Liver (tissue), 9 donors: Measurements from ENCODE around the gene PLCB2. TPM values are rescaled to one million over a fixed set of nuclear protein-coding genes. Genes with fewer than 3 reads are reported as not detected.

Experiments
- DNase-seq: peaks from one replicate; pipeline ENCODE4 v3.0.0-alpha.2; 2017; ENCODE audit warnings: low spot score
- H3K27ac ChIP-seq, 2 donors: one replicate each; pipeline ENCODE4 v1.7.0; 2013; ENCODE audit warnings: inconsistent platforms in 2 of 2, low read length in 2 of 2, control low read depth in 1 of 2, low read depth in 1 of 2, mild to moderate bottlenecking in 1 of 2
- H3K27me3 ChIP-seq, 4 donors: one replicate each; pipeline versions ENCODE4 v1.6.1 to v1.7.0; 2013; ENCODE audit warnings: low read length in 3 of 4, inconsistent platforms in 1 of 4, mild to moderate bottlenecking in 1 of 4, moderate library complexity in 1 of 4; ENCODE audit not compliant: control insufficient read depth in 4 of 4, insufficient read depth in 4 of 4
- H3K36me3 ChIP-seq, 4 donors: one replicate each; pipeline versions ENCODE4 v1.6.1 to v1.7.0; 2013; ENCODE audit warnings: low read length in 3 of 4, mild to moderate bottlenecking in 3 of 4, low read depth in 1 of 4, moderate library complexity in 1 of 4; ENCODE audit not compliant: control insufficient read depth in 4 of 4, insufficient read depth in 3 of 4
- H3K4me1 ChIP-seq, 4 donors: one replicate each; pipeline versions ENCODE4 v1.6.1 to v1.7.0; 2013; ENCODE audit warnings: low read length in 3 of 4, mild to moderate bottlenecking in 3 of 4, moderate library complexity in 1 of 4; ENCODE audit not compliant: control insufficient read depth in 4 of 4, insufficient read depth in 4 of 4
- H3K4me3 ChIP-seq, 3 donors: one replicate each; pipeline versions ENCODE4 v1.6.1 to v1.7.0; 2013; ENCODE audit warnings: low read length in 3 of 3, control low read depth in 1 of 3, low read depth in 1 of 3, mild to moderate bottlenecking in 1 of 3
- H3K9ac ChIP-seq, 2 donors: one replicate each; pipeline ENCODE4 v1.7.0; 2013; ENCODE audit warnings: low read length in 2 of 2, mild to moderate bottlenecking in 2 of 2, moderate library complexity in 2 of 2, control low read depth in 1 of 2, low read depth in 1 of 2
- H3K9me3 ChIP-seq, 4 donors: one replicate each; pipeline versions ENCODE4 v1.6.1 to v1.7.0; 2013; ENCODE audit warnings: low read length in 3 of 4; ENCODE audit not compliant: control insufficient read depth in 4 of 4
- ATF3 ChIP-seq: IDR thresholded peaks from 2 replicates; pipeline ENCODE4 v1.6.1; 2016; ENCODE audit warnings: antibody characterized with exemption
- EGR1 ChIP-seq, 2 donors: IDR thresholded peaks; 2 replicates each; pipeline ENCODE4 v1.6.1; 2016 to 2018; ENCODE audit warnings: antibody characterized with exemption in 2 of 2, low read depth in 2 of 2
- FOXA2 ChIP-seq: IDR thresholded peaks from 2 replicates; pipeline ENCODE4 v1.6.1; 2016; ENCODE audit warnings: antibody characterized with exemption
- GABPA ChIP-seq, 2 donors: IDR thresholded peaks in 1 of 2; conservative IDR thresholded peaks in 1 of 2; 2 replicates each; pipeline ENCODE4 v1.6.1; 2016; ENCODE audit warnings: antibody characterized with exemption in 2 of 2, mild to moderate bottlenecking in 1 of 2, moderate library complexity in 1 of 2
- HNF4G ChIP-seq: IDR thresholded peaks from 2 replicates; pipeline ENCODE4 v1.6.1; 2016; ENCODE audit warnings: antibody characterized with exemption
- JUND ChIP-seq, 2 donors: IDR thresholded peaks; 2 replicates each; pipeline ENCODE4 v1.6.1; 2016; ENCODE audit warnings: antibody characterized with exemption in 2 of 2
- NR2F2 ChIP-seq: IDR thresholded peaks from 2 replicates; pipeline ENCODE4 v1.6.1; 2016; ENCODE audit warnings: antibody characterized with exemption
- RAD21 ChIP-seq, 2 donors: IDR thresholded peaks; 2 replicates each; pipeline ENCODE4 v1.6.1; 2016; ENCODE audit warnings: antibody characterized with exemption in 2 of 2, mild to moderate bottlenecking in 2 of 2
- SP1 ChIP-seq: IDR thresholded peaks from 2 replicates; pipeline ENCODE4 v1.6.1; 2018; ENCODE audit warnings: antibody characterized with exemption, mild to moderate bottlenecking
- YY1 ChIP-seq: IDR thresholded peaks from 2 replicates; pipeline ENCODE4 v1.6.1; 2016; ENCODE audit warnings: antibody characterized with exemption, mild to moderate bottlenecking
- WGBS: extraction: QIAGEN DNeasy Blood & Tissue Kit; methylation state at CpG from one replicate; pipeline ENCODE4 v1.1.7; 2013; 5-methylcytosine and 5-hydroxymethylcytosine counted together
- polyA plus RNA-seq, 2 donors: library from polyadenylated mRNA; stranded (reverse) in 1 of 2; unstranded in 1 of 2; fragments of 200-250 nt in 1 of 2; fragments of >200 nt in 1 of 2; fragmentation: Nextera tagmentation in 1 of 2; extraction: Ambion mirVana in 1 of 2; gene quantifications; one replicate each; pipeline versions ENCODE4 v1.2.1 to v1.2.3, GENCODE V29; 2013 to 2015
- total RNA-seq, 2 donors: library from RNA; depleted of rRNA; stranded (reverse); fragments of >200 nt; gene quantifications; one replicate each; pipeline ENCODE4 v1.2.3, GENCODE V29; 2014
- TF ChIP-seq, protein P1 (sequence below): IDR thresholded peaks from 2 replicates; pipeline ENCODE4 v1.6.1; 2016; ENCODE audit warnings: antibody characterized with exemption
- TF ChIP-seq, protein P2 (sequence below): IDR thresholded peaks from 2 replicates; pipeline ENCODE4 v1.6.1; 2016; ENCODE audit warnings: antibody characterized with exemption, mild to moderate bottlenecking
- TF ChIP-seq, protein P3 (sequence below): fragments of 150-350 bp; IDR thresholded peaks from 2 replicates; pipeline ENCODE4 v1.5.1; 2017; ENCODE audit warnings: improper control_type of control experiment, low read depth, low read length; ENCODE audit not compliant: missing input control
- donor health status: healthy.
- donor health status: healthy.
- donor health status: healthy.
- donor health status: healthy.
- donor health status: healthy.

The PLCB2 gene
- total and polyA plus RNA-seq, 4 donors: 2.1 to 13.3 (median 7.6) TPM

GRCh38 chr15:40244961-40245523, 62.7 kb downstream of the PLCB2 start:
- 79% methylated on average over 5 of the region's 5 CpGs for WGBS

More at GRCh38 chr15:40244961-40245523, 62.7 kb downstream of the PLCB2 start:
- no peak for DNase-seq
- TF ChIP-seq HNF4G (no peak), JUND (IDR thresholded peaks at IDR 0.05) (no peak), SP1 (no peak), RAD21 (IDR thresholded peaks at IDR 0.05) (no peak), EGR1 (IDR thresholded peaks at IDR 0.05; ENCODE audit: low read depth in 2 of 2) (no peak), NR2F2 (no peak), FOXA2 (no peak), GABPA (IDR thresholded peaks at IDR 0.05 in 1 of 2, conservative IDR thresholded peaks at IDR 0.05 in 1 of 2) (no peak), YY1 (no peak), ATF3 (no peak)
- TF ChIP-seq, protein P1, sequence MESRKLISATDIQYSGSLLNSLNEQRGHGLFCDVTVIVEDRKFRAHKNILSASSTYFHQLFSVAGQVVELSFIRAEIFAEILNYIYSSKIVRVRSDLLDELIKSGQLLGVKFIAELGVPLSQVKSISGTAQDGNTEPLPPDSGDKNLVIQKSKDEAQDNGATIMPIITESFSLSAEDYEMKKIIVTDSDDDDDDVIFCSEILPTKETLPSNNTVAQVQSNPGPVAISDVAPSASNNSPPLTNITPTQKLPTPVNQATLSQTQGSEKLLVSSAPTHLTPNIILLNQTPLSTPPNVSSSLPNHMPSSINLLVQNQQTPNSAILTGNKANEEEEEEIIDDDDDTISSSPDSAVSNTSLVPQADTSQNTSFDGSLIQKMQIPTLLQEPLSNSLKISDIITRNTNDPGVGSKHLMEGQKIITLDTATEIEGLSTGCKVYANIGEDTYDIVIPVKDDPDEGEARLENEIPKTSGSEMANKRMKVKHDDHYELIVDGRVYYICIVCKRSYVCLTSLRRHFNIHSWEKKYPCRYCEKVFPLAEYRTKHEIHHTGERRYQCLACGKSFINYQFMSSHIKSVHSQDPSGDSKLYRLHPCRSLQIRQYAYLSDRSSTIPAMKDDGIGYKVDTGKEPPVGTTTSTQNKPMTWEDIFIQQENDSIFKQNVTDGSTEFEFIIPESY: no peak
- TF ChIP-seq, protein P2, sequence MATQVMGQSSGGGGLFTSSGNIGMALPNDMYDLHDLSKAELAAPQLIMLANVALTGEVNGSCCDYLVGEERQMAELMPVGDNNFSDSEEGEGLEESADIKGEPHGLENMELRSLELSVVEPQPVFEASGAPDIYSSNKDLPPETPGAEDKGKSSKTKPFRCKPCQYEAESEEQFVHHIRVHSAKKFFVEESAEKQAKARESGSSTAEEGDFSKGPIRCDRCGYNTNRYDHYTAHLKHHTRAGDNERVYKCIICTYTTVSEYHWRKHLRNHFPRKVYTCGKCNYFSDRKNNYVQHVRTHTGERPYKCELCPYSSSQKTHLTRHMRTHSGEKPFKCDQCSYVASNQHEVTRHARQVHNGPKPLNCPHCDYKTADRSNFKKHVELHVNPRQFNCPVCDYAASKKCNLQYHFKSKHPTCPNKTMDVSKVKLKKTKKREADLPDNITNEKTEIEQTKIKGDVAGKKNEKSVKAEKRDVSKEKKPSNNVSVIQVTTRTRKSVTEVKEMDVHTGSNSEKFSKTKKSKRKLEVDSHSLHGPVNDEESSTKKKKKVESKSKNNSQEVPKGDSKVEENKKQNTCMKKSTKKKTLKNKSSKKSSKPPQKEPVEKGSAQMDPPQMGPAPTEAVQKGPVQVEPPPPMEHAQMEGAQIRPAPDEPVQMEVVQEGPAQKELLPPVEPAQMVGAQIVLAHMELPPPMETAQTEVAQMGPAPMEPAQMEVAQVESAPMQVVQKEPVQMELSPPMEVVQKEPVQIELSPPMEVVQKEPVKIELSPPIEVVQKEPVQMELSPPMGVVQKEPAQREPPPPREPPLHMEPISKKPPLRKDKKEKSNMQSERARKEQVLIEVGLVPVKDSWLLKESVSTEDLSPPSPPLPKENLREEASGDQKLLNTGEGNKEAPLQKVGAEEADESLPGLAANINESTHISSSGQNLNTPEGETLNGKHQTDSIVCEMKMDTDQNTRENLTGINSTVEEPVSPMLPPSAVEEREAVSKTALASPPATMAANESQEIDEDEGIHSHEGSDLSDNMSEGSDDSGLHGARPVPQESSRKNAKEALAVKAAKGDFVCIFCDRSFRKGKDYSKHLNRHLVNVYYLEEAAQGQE: no peak
- TF ChIP-seq, protein P3, sequence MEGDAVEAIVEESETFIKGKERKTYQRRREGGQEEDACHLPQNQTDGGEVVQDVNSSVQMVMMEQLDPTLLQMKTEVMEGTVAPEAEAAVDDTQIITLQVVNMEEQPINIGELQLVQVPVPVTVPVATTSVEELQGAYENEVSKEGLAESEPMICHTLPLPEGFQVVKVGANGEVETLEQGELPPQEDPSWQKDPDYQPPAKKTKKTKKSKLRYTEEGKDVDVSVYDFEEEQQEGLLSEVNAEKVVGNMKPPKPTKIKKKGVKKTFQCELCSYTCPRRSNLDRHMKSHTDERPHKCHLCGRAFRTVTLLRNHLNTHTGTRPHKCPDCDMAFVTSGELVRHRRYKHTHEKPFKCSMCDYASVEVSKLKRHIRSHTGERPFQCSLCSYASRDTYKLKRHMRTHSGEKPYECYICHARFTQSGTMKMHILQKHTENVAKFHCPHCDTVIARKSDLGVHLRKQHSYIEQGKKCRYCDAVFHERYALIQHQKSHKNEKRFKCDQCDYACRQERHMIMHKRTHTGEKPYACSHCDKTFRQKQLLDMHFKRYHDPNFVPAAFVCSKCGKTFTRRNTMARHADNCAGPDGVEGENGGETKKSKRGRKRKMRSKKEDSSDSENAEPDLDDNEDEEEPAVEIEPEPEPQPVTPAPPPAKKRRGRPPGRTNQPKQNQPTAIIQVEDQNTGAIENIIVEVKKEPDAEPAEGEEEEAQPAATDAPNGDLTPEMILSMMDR: no peak
- H3K9ac ChIP-seq: no peak overlapping the region
- no peaks in the 10 kb centered on the region for H3K4me1 ChIP-seq
- no peaks in the 10 kb centered on the region for H3K9me3 ChIP-seq
- no peaks in the 10 kb centered on the region for H3K27me3 ChIP-seq
- no peaks in the 10 kb centered on the region for H3K36me3 ChIP-seq
- no peak overlapping the region for H3K27ac ChIP-seq
- H3K4me3 ChIP-seq: no peak overlapping the region
